Natural killer cell treated with Interleukin-12 subunit alpha and Interleukin-12 subunit beta and Interleukin-15 and Interleukin-18, amount 100 ng/mL, for 72 hours (primary cell): Measurements from ENCODE around the gene ZCCHC3. TPM values are rescaled to one million over a fixed set of nuclear protein-coding genes. Genes with fewer than 3 reads are reported as not detected.

Experiments used
- total RNA-seq, 2 donors: library from RNA; stranded (reverse); gene quantifications; one replicate each; pipeline ENCODE4 v1.2.3, GENCODE V29; 2022

The ZCCHC3 gene
- total RNA-seq, 2 donors from 2014 or later, result 18.7 to 20.6 TPM

Other genes with a start within 250 kb of the ZCCHC3 start
- not detected for gene DEFB125, start 209.9 kb upstream of the ZCCHC3 start, total RNA-seq
- gene DEFB126, start 155.0 kb upstream of the ZCCHC3 start, total RNA-seq, result not detected
- gene DEFB127, start 140.1 kb upstream of the ZCCHC3 start, total RNA-seq, result not detected
- gene DEFB128, start 107.9 kb upstream of the ZCCHC3 start, total RNA-seq, result not detected
- not detected for gene DEFB129, start 70.3 kb upstream of the ZCCHC3 start, total RNA-seq
- not detected for gene DEFB132, start 39.8 kb upstream of the ZCCHC3 start, total RNA-seq
- gene C20orf96, start 6.8 kb upstream of the ZCCHC3 start, total RNA-seq, result 1 to 10 TPM; 2.0 to 6.2 TPM
- 1 to 10 TPM in 1 of 2 donors, under 1 TPM in 1; 0.36 to 1.5 TPM for gene SOX12, start 28.0 kb downstream of the ZCCHC3 start, total RNA-seq
- gene NRSN2, start 49.5 kb downstream of the ZCCHC3 start, total RNA-seq, result 1 to 10 TPM; 3.6 to 5.5 TPM
- 10 to 100 TPM; 18.0 to 21.6 TPM for gene TRIB3, start 83.2 kb downstream of the ZCCHC3 start, total RNA-seq
- 100 to 1,000 TPM; 157 to 159 TPM for gene RBCK1, start 110.7 kb downstream of the ZCCHC3 start, total RNA-seq
- gene TBC1D20, start 165.0 kb downstream of the ZCCHC3 start, total RNA-seq, result 10 to 100 TPM; 46.4 to 56.8 TPM
- 100 to 1,000 TPM; 134 to 163 TPM for gene CSNK2A1, start 246.2 kb downstream of the ZCCHC3 start, total RNA-seq